MCF 10A (cell line): ENCODE results near the gene PCGF3. TPM values are rescaled to one million over a fixed set of nuclear protein-coding genes. Genes with fewer than 3 reads are reported as not detected.
A peak's percentile ranks its signal among the peaks of the same experiment; 100 is the strongest.

ENCODE experiments used
- BruUV-seq: library from RNA; stranded (reverse); fragments of 400-500 nt; replicated peaks from 2 replicates; lab custom pipeline; 2021; lab: Mats Ljungman, UMichigan
- CTCF ChIA-PET: fragments of 300-600 bp; sonication (Branson Sonifier 250); formaldehyde crosslinking; extraction: SDS; loops from one replicate; lab custom pipeline; 2021; ENCODE audit warnings: antibody characterized with exemption, inconsistent platforms; lab: Yijun Ruan, JAX
- POLR2A ChIA-PET: fragments of 300-600, 350-650 bp; sonication (Branson Sonifier 250); formaldehyde crosslinking; extraction: SDS; loops from one replicate; lab custom pipeline; 2020; ENCODE audit warnings: antibody characterized with exemption, inconsistent platforms; lab: Yijun Ruan, JAX
- DNase-seq: peaks from one replicate; pipeline ENCODE4 v3.0.0-alpha.2; 2018; ENCODE audit not compliant: unreplicated experiment
- H3K27ac Mint-ChIP-seq: one replicate; pipeline ENCODE4 v1.8.0; 2022; ENCODE audit warnings: mild to moderate bottlenecking, low read depth, mixed read lengths; ENCODE audit not compliant: unreplicated experiment
- H3K27me3 Mint-ChIP-seq: one replicate; pipeline ENCODE4 v1.8.0; 2022; ENCODE audit warnings: mixed read lengths; ENCODE audit not compliant: insufficient read depth, unreplicated experiment
- H3K36me3 Mint-ChIP-seq: one replicate; pipeline ENCODE4 v1.8.0; 2022; ENCODE audit warnings: mild to moderate bottlenecking, moderate library complexity, mixed read lengths; ENCODE audit not compliant: insufficient read depth, unreplicated experiment
- H3K4me1 Mint-ChIP-seq: one replicate; pipeline ENCODE4 v1.8.0; 2022; ENCODE audit warnings: mixed read lengths; ENCODE audit not compliant: insufficient read depth, unreplicated experiment
- H3K4me3 Mint-ChIP-seq: one replicate; pipeline ENCODE4 v1.8.0; 2022; ENCODE audit warnings: mild to moderate bottlenecking, moderate library complexity, mixed read lengths; ENCODE audit not compliant: unreplicated experiment
- H3K9me3 Mint-ChIP-seq: one replicate; pipeline ENCODE4 v1.8.0; 2022; ENCODE audit warnings: mixed read lengths; ENCODE audit not compliant: unreplicated experiment
- intact Hi-C: fragments of 100-400 bp; cut with micrococcal nuclease; formaldehyde crosslinking; loops from 2 replicates; pipeline ENCODE4 v1.14.1; 2022
- total RNA-seq: library from RNA; stranded (reverse); gene quantifications from 2 replicates; pipeline ENCODE4 v1.2.3, GENCODE V29; 2022
- TF ChIP-seq, protein P1 (sequence below): fragments of 200-600 bp; IDR thresholded peaks from one replicate; pipeline ENCODE4 v1.8.0; 2022; ENCODE audit warnings: antibody characterized with exemption, mild to moderate bottlenecking; ENCODE audit not compliant: unreplicated experiment

PCGF3 gene
- total RNA-seq, 1 experiment from 2014 or later: 26.5 TPM

DNA sequence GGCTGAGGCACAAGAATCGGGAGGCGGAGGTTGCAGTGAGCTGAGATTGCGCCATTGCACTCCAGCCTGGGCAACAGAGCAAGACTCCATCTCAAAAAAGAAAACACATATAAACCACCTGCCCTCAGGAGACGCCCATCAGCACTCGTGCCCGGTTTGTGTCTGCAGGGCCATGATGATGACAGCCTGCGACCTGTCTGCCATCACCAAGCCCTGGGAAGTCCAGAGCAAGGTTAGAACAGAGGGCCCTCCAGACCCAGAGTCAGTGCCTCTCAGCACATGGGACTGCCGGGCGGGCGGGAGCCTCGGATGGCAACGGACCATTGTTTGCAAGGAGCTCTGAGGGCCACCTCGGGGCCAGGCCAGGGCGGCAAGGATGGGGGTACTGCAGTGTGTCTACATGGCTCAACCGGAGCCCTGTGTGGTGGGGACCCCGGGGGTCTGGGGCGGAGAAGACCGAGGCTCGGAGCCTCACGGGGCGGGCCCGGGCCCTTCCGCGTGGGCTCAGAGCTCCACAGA, 40.9 kb upstream of the PCGF3 start:
- H3K27me3 Mint-ChIP-seq: no peaks in the 10 kb centered on the region
- TF ChIP-seq, protein P1, sequence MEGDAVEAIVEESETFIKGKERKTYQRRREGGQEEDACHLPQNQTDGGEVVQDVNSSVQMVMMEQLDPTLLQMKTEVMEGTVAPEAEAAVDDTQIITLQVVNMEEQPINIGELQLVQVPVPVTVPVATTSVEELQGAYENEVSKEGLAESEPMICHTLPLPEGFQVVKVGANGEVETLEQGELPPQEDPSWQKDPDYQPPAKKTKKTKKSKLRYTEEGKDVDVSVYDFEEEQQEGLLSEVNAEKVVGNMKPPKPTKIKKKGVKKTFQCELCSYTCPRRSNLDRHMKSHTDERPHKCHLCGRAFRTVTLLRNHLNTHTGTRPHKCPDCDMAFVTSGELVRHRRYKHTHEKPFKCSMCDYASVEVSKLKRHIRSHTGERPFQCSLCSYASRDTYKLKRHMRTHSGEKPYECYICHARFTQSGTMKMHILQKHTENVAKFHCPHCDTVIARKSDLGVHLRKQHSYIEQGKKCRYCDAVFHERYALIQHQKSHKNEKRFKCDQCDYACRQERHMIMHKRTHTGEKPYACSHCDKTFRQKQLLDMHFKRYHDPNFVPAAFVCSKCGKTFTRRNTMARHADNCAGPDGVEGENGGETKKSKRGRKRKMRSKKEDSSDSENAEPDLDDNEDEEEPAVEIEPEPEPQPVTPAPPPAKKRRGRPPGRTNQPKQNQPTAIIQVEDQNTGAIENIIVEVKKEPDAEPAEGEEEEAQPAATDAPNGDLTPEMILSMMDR: no peak
- DNase-seq: no peak
- no peaks in the 10 kb centered on the region for H3K36me3 Mint-ChIP-seq
- ChIA-PET POLR2A (interaction anchor here (0.7 kb wide), 1 partner anchor 9 kb away, joined by 3 read pairs; no protein-coding TSS in a partner anchor), CTCF (interaction anchor here (1.3 kb wide), 1 partner anchor 9 kb away, joined by 3 read pairs; no protein-coding TSS in a partner anchor)
- no peak overlapping the region for H3K27ac Mint-ChIP-seq
- H3K9me3 Mint-ChIP-seq: peaks cover 10% of the 10 kb centered on the region
- no TSS peak for BruUV-seq
- intact Hi-C loops: no loop called here
- H3K4me3 Mint-ChIP-seq: no peak overlapping the region
- H3K4me1 Mint-ChIP-seq: no peaks in the 10 kb centered on the region

DNA sequence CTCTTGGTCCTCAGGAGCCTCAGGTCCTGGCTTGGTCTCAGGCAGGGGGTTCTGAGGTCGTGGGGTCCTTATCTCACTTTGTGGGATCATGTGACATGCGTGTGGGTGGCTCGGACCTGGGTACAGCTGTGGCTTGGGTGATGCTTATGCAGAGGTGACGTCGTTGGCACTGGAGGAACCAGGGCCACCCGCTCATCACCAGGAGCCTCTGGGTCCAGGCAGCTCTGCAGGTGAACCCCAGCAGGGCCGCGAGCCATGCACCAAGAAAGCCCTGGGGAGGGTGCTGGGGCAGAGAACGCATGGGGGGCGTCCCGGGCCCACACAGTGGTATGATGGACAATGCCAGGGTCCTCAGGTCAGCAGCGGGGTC, 40.3 kb upstream of the PCGF3 start:
- TF ChIP-seq, protein P1: no peak
- Mint-ChIP-seq H3K9me3 (peaks cover 9% of the 10 kb centered on the region), H3K27ac (peak overlapping the region; percentile 58), H3K27me3 (no peaks in the 10 kb centered on the region), H3K4me3 (no peak overlapping the region), H3K36me3 (no peaks in the 10 kb centered on the region), H3K4me1 (no peaks in the 10 kb centered on the region)
- ChIA-PET CTCF (no interaction called here), POLR2A (interaction anchor here (0.7 kb wide), 1 partner anchor 8 kb away, joined by 3 read pairs; no protein-coding TSS in a partner anchor)
- intact Hi-C loops: no loop called here
- no TSS peak for BruUV-seq
- no peak for DNase-seq

DNA sequence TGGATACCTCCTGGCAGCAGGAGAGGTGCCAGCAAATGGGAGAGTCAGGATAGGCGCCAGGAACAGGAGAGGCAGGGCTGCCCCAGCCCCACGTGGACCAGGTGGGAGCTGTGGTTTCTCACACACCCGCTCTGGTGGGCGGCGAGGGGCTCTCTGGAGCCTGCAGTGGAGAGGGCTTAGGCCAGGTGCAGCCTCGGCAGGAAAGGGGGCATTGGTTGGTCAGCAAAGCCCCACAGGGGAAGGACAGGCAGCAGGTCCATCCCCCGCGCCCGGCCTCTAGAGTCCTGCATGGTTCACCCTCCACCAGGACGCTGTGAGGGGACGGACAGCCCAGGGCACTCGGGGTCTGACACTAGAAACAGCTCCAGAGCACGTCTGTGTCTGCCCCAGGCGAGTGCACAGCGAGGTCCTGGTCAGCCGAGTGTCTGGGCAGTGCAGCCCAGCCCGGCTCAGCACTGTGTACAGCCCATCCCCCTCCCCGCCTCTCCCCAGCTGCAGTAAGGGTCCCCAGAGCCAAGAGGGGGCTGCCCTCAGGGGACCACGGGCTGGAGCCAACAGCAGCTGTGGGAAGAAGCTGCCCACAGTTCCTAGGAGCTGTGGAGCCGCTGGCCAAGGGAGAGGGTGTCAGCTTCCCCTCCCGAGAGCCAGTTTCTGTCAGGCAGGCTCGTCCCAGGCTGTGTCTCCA, 39.7 kb upstream of the PCGF3 start:
- ChIA-PET CTCF (no interaction called here), POLR2A (no interaction called here)
- Mint-ChIP-seq H3K27me3 (no peaks in the 10 kb centered on the region), H3K9me3 (peaks cover 4% of the 10 kb centered on the region), H3K27ac (peak overlapping the region; percentile 58), H3K36me3 (peaks cover 4% of the 10 kb centered on the region), H3K4me3 (no peak overlapping the region), H3K4me1 (no peaks in the 10 kb centered on the region)
- intact Hi-C loops: no loop called here
- TF ChIP-seq, protein P1: no peak
- no TSS peak for BruUV-seq
- DNase-seq: no peak

DNA sequence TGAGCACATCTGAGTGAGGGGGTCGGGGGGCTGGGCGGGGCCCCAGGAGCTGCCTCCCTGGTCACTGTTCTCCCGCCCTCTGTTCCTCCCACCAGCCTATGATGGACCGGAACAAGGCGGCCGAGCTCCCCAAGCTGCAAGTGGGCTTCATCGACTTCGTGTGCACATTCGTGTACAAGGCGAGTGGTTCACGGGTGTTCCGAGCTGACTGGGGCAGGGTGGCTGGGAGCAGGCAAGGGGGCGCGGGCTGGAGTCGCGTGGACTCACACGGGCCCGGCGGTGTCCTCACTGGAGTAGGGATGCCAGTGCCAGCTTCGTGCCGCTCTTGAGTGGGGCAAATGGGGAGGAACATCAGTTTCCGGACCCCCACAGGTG, 39.2 kb upstream of the PCGF3 start:
- Mint-ChIP-seq H3K27me3 (no peaks in the 10 kb centered on the region), H3K4me1 (no peaks in the 10 kb centered on the region), H3K36me3 (peaks cover 10% of the 10 kb centered on the region), H3K27ac (no peak overlapping the region), H3K9me3 (no peaks in the 10 kb centered on the region), H3K4me3 (no peak overlapping the region)
- ChIA-PET CTCF (no interaction called here), POLR2A (no interaction called here)
- no TSS peak for BruUV-seq
- TF ChIP-seq, protein P1: no peak
- intact Hi-C loops: no loop called here
- no peak for DNase-seq
